Measurements from ENCODE around the gene KRTAP5-5.
"Not testable (repeated sequence)": the region's sequence is repeated elsewhere in the genome, so short reads cannot be mapped to it uniquely, and the experiment has no call there.

The KRTAP5-5 gene, protein sequence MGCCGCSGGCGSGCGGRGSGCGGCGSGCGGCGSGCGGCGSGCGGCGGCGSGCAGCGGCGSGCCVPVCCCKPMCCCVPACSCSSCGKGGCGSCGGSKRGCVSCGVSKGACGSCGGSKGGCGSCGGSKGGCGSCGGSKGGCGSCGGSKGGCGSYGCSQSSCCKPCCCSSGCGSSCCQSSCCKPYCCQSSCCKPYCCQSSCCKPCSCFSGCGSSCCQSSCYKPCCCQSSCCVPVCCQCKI

DNA sequence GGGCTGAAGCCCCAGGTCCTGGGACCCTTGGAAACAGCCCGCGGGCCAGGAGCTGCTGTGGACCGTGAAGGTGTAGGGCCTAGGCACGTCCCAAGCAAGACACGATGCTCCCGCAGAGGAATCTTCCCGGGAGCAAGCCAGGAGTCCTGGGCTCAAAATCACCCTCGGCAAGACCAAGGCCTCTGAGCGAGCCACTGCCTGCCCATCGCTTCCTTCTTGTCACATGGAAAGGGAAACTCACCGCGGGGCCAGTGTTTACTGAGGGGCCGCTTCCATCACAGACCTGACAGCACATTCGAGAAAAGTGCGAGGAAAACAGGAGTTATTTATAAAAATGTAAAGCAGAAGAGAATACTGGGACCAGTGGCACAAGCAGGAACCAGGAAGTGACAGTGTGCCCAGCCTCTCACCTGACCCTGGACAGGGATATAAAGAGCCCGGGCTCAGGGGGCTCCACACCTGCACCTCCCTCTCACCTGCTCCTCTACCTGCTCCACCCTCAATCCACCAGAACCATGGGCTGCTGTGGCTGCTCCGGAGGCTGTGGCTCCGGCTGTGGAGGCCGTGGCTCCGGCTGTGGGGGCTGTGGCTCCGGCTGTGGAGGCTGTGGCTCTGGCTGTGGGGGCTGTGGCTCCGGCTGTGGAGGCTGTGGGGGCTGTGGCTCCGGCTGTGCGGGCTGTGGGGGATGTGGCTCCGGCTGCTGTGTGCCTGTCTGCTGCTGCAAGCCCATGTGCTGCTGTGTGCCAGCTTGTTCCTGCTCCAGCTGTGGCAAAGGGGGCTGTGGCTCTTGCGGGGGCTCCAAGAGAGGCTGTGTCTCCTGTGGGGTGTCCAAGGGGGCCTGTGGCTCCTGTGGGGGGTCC lies at the start of gene KRTAP5-5:
Gene KRTAP5-5 (plus strand): TSS at position 450 of the 860 bp plus-strand sequence. CDS start 66 bp downstream, at position 516.
- DNase-seq, result no peak

DNA sequence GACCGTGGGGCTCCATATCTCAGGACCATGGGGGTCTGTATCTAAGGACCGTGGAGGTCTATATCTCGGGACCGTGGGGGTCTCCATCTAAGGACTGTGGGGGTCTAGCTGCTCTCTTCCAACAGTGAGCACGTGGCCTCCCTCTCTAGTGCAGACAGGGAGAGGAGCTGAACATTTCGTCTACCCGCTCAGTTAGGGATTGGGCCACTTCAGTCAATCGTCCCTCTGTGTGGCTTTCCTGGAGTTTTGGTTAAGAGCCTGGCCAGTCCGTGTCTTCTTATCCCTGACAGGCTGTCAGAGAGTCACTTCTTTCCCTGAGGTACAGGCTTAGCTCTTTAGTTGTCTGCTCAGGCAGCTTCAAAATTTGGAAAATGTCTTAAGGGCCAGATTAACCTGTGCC lies 47.6 kb upstream of the KRTAP5-5 start:
- no peak for DNase-seq

DNA sequence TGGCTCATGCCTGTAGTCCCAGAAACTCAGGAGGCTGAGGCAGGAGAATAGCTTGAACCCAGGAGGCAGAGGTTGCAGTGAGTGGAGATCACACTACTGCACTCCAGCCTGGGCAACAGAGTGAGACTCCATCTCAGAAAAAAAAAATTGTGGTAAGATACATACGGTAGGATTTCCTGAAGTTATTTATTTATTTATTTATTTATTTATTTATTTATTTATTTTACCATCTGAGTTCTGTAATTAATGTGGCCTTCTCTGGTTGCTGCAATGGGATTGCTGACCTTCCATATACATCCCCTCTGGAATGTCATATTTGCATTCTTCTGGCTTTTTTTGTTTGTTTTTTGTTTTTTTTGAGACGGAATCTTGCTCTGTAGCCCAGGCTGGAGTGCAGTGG lies 46.7 kb upstream of the KRTAP5-5 start:
- DNase-seq, result not testable (repeated sequence)

DNA sequence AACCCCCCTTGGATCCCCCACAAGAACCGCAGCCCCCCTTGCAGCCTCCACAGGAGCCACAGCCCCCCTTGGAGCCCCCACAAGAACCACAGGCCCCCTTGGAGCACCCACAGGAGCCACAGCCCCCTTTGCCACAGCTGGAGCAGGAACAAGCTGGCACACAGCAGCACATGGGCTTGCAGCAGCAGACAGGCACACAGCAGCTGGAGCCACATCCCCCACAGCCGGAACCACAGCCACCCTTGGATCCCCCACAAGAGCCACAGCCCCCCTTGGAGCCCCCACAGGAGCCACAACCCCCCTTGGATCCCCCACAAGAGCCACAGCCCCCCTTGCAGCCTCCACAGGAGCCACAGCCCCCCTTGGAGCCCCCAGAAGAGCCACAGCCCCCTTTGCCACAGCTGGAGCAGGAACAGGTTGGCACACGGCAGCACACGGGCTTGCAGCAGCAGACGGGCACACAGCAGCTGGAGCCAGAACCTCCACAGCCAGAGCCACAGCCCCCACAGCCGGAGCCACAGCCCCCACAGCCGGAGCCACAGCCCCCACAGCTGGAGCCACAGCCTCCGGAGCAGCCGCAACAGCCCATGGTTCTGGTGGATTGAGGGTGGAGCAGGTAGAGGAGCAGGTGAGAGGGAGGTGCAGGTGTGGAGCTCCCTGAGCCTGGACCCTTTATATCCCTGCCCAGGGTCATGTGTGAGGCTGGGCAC lies 44.8 kb upstream of the KRTAP5-5 start, which contains the start of gene KRTAP5-1:
Gene KRTAP5-1 (minus strand): TSS at position 623 of the 710 bp plus-strand sequence. CDS start 34 bp downstream, at position 589.
- DNase-seq, result not testable (repeated sequence)

DNA sequence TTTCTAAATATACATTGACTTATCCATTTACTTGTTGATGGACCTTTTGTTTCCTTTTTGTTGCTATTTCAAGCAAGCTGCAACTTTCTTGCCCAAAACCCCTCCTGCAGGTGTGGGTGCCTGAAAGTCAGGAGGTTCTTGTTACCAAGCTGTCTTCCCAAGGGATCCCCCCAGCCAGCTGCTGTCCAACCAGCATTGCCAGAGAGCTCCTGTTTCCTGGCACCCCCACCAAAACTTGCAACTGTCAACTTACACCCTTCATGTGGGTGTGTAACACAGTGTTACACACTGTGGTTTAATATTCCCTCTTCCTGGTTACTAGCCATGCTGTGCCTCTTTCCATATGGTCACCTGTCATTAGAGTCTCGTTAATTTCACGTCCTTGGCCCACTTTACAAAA lies 42.9 kb upstream of the KRTAP5-5 start:
- DNase-seq, result no peak

DNA sequence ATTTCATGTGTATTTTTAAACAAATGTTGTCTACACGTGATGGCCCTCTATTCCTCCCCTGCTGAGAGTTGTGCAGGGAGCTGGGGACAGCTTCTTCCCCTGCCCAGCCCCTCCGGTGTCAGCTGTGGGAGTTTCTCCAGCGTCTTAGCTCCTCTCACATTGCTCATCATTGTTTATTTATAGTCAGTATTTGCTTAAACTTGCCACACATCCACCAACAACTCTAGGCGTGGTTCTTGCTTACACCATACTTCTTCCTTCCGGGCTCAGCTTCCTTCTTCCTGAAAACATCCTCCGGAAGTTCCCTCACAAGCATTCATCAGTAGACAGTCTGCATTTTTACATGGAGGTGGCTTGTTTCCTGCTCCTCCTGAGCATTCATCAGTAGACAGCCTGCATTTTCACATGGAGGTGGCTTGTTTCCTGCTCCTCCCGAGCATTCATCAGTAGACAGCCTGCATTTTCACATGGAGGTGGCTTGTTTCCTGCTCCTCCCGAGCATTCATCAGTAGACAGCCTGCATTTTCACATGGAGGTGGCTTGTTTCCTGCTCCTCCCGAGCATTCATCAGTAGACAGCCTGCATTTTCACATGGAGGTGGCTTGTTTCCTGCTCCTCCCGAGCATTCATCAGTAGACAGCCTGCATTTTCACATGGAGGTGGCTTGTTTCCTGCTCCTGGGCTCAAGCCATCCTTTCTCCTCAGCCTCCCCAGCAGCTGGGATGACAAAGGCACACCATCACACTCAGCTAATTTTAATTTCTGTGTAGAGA lies 40.2 kb upstream of the KRTAP5-5 start:
- DNase-seq, result peak; percentile 32

DNA sequence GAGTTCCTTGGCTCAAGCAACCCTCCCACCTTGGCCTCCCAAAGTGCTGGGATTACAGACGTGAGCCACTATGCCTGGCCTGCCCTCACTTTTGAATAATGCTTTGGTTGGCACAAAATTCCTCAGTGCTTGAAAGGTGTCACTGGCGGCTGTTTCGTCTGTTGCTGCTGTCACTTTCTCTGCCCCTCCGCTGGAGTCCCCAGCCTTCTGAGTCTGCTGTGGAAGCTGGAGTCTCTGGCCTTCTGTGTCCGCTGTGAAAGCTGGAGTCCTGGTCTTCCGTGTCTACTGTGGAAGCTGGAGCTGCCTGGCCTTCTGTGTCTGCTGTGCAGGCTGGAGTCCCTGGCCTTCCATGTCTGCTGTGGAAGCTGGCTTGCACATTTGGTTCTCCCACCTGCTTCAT lies 39.6 kb upstream of the KRTAP5-5 start:
- no peak for DNase-seq

DNA sequence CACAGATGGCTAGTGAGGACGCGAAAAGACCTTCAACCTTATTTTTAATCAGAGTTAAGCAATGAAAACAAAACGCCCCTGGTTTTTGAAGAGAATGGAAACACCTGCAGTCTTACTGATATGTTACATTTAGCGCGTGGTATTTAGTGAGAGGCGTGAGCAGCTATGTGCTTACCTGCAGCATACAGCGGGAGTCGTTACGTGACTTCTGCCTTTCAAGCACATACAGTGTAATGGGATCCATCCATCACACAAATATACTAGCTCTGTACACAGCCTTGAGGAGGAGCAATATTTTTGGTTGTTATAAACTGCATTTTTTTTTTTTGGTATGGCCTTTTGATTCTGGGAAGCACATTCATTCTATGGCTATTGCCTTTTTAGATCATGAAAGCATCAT lies 36.9 kb upstream of the KRTAP5-5 start:
- DNase-seq, result no peak

DNA sequence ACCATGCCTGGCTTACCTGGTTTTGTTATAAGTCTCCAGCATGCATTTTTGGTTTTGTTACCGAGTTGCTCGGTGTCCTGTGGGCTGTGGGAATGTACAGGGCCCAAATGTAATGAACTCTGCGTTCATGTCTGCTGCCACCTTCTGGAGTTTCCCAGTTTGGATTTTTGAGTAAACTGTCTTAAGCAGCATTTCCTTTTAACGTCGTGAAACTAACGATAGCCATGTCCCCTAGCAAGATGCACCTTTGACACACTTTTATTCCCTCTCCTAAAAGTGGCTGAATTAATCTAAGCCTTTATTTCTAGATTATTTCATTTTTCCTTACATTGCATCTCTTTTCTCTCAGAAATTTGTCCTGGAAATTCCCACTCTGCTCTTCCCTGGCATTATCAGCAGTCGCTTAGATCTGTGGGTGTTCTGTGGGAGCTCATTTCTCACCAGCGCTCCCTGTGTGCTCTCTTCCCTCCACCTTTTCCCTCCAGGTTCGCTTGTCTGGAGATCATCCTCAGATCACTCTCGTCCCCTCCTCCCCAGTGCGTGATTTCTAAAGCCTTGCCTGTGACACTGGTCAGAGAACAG lies 33.5 kb upstream of the KRTAP5-5 start:
- DNase-seq, result not testable (repeated sequence)

DNA sequence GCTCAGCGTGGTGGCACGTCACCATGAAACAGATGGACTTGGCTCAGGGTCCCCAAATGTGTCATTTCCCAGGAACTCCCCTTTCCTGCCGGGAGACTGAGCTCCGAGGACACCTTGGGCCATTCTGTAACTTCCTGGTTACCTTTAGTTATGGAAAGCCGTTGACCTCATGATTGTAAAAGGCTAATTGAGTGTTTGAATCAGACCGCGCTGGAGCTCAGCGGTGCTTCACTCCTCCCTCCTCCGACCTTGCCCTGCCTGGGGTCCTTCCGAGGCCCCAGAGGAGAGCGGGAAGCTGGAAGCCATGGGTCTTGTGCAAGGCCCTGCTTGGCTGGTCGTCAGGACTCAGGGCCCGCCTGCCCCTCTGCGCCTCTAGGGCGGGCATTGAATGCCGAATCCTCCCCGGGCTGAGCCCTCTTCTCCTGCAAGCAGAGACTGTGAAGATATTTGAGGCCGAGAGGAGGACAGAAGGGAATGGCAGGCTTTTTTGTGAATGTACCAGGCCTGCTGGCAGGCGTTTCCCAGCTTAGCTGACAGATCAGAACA lies 32.9 kb upstream of the KRTAP5-5 start:
- DNase-seq, result not testable (repeated sequence)

DNA sequence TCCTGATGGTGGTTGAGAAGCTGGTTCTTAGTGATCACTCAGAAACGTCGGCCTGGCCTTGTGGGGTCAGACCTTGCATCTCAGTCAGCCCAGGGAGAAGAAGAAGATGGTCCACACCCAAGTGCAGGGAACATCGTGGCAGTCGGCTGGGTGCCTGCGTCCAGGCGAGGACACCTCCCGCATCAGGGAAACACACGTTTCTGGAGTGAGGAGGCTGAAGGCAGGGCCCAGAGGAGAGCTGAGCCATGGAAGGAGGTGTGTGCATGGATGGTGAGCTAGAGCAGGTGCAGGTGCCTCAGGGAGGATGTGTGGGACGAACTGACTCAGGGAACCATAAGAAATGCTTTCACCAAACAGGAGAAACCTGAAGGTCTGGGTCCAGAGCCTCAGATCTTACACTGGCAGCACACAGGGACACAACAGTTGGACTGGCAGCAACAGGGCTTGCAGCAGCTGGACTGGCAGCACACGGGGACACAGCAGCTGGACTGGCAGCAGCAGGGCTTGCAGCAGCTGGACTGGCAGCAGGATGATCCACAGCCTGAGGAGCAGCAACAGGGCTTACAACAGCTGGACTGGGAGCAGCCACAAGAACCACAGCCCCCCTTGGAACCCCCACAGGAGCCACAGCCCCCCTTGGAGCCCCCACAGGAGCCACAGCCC lies 32.1 kb upstream of the KRTAP5-5 start:
- DNase-seq, result no peak

DNA sequence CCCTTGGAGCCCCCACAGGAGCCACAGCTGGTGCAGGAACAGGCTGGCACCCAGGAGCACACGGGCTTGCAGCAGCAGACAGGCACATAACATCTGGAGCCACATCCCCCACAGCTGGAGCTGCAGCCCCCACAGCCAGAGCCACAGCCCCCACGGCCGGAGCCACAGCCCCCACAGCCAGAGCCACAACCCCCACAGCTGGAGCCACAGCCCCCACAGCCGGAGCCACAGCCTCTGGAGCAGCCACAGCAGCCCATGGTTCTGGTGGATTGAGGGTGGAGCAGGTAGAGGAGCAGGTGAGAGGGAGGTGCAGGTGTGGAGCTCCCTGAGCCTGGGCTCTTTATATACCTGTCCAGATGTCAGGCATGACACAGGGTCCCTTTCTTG lies 31.6 kb upstream of the KRTAP5-5 start, which contains the start of gene KRTAP5-2:
Gene KRTAP5-2 (minus strand): TSS at position 301 of the 387 bp plus-strand sequence. CDS start 44 bp downstream, at position 257.
- DNase-seq, result no peak

DNA sequence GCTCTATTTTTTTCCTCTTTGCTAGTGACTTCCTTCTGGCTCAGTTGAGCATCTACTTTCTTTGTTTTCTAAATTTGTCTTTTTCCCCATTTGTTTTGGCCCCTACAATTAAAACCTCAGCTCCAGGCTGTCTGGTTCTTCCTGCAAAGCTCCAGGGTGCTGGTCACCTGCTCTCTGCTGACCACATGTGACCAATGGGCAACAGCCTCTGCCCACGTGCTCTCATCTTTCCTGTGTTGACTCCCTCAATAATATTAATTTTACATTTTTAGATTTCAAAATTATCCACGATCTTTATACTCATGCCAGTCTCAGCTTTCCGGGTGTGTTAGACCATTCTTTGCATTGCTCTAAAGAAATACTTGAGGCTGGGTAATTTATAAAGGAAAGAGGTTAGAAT lies 31.2 kb upstream of the KRTAP5-5 start:
- DNase-seq, result not testable (repeated sequence)

DNA sequence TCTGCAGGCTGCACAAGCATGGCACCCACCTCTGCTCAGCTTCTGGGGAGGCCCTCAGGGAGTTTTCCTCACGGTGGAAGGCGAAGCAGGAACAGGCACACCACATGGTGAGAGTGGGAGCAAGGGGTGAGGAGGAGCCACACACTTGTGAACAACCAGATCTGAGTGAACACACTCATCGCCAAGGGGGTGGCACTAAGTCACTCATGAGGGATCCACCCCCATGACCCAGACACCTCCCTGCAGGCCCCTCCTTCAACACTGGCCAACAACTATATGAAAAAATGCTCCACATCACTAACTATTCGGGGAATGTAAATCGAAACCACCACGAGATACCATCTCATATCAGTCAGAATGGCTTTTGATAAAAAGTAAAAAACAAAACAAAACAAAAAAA lies 30.8 kb upstream of the KRTAP5-5 start:
- no peak for DNase-seq

DNA sequence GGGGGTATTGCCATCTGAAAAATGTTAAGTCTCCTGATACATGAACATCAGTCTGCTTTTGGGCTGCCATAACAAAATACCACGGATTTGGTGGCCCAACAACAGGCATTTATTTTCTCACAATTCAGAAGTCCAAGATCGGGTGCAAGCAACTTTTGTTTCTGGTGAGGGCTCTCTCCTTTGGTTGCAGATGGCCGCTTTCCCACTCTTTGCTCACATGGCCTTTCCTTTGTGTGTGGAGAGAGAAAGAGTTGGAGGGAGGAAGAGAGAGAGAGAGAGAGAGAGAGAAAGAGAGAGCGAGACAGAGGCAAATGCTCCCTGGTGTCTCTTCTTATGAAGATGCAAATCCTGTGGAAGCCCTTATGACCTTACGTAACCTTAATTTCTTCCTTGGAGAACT lies 28.9 kb upstream of the KRTAP5-5 start:
- DNase-seq, result no peak

DNA sequence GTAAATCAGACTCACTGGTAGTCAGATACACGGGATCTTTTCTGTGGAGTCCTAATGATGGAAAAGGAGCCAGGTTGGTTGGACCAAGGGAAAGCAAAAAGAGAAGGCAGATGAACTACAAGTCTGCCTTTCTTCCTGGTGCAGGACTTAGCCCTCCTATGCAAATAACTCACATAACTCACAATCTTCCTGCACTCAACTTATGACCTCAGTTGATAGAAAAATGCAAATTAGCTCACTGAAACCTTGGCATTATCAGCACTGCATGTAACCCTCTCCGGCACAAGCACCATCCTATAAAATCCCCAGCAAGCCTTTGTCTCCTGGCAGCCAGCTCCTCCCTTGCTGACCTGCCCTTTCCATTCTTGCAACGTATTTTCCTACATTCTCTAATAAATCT lies 27.9 kb upstream of the KRTAP5-5 start:
- DNase-seq, result not testable (repeated sequence)

DNA sequence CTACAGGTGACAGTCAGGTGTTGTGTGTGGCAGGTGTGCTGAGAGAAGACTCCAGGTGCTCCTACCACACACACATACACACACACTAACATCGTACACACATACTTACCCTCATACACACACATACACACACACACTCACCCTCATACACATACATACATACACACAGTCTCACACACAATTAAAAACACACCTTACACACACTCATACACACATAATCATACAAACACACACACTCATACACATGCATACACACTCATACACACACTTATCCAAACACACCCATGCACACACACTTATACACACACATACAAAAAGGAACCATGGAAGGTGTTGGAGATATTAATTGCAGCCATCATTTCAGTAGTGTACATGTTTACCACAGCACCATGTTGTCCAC lies 25.9 kb upstream of the KRTAP5-5 start:
- no peak for DNase-seq

DNA sequence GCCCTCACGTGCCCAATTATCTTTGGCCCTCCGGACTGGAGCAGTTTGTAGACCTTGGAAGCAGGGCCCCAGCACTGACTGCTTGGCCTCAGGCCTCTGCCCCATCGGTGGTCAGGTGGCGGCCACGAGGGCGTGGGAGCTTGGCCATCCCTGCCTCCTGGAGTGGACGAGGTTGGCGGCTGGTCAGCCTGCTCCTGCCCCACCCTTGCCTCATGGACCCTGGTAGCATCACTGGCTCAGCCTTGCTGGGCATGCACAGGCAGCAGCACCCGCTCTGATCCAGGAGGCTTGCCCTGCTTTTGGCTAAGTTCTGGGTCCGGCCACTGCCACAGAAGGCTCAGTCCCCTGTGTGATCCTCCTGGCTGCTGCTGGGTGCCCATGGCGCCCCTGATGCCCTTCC lies 25.4 kb upstream of the KRTAP5-5 start:
- DNase-seq, result no peak

DNA sequence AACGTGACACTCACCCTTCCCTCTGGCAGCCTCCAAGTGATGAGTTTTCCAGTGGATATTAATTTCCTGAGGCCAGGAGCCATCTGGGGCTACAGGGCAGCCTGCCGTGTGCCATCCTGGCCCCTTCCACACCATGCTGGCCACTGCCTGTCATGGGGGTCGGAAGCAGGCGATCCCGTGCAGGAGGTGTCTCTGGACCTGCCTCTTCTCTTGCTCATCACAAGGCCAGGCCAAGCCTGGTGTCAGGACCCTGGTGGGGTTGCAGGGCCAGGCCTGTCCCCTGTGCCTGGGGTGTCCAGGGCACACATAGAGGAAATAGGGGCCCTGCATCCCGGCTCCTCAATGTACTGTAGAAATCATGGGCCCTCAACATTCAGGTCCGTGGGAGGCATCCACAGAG lies 24.9 kb upstream of the KRTAP5-5 start:
- no peak for DNase-seq

DNA sequence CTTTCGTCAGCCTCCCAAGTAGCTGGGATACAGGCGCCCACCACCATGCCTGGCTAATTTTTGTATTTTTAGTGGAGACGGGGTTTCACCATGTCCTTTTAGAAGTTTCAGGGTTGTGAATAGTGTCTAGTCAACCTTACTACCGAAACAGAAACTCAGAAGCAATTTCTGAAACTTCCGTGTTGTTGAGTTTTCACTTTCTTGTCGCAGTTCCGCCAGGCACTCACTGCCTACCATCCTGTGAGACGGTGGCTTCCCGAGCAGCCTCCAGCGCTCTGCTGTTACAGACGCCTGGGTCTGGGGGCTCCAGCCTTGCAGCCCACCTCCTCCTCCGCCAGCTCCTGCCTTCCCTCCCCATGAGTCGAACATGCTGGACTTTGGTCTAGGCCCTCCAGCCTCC lies 23.7 kb upstream of the KRTAP5-5 start:
- peak; percentile 48 for DNase-seq

DNA sequence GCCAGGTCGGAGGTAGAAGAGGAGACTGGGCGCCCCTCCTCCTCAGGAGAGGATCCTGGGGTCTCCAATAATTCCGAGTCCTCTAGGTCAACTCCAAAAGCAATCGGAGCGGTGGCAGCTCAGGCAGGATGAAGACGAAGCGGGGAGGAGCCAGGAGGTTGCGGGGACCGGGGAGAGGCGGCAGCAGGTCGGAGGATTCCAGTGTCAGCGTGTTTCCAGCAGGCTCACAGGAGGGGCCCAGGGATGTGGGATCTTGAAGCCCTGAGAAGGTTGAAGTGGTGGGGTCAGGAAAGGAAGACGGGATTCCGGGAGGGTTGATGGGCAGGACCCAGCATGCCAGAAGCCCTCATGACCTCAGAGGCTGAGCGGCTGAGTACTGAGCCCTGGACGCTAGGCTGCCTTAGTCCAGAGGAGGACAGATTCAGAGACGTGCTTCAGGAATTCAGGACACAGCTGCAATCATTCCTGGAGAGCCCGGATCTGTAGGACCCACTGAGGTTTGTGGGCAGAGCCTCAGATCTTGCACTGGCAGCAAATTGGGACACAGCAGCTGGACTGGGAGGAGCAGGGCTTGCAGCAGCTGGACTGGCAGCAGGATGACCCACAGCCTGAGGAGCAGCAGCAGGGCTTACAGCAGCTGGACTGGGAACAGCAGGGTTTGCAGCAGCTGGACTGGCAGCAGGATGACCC lies 22.3 kb upstream of the KRTAP5-5 start:
- not testable (repeated sequence) for DNase-seq
